ENCODE measurements around the gene ING3.

GRCh38 chr7:120981117-120981516 is 30.5 kb downstream of the ING3 start:
- TF ChIP-seq CTCF (conservative IDR thresholded peaks at IDR 0.05; ENCODE audit: low read length) (no peak), EZH2phosphoT487 (IDR thresholded peaks at IDR 0.05; ENCODE audit: borderline replicate concordance, low read depth, low read length) (no peak)

Data from OCI-LY7 (cell line).